K562 (cell line): Measurements from ENCODE around the gene USP27X. TPM values are rescaled to one million over a fixed set of nuclear protein-coding genes. Genes with fewer than 3 reads are reported as not detected.

Experiments used
- ARID3A ChIP-seq: IDR thresholded peaks from 2 replicates; pipeline ENCODE4 v1.6.1; 2012; ENCODE audit warnings: low read depth, low read length, improper control_type of control experiment, borderline replicate concordance
- EP300 ChIP-seq: IDR thresholded peaks from 2 replicates; pipeline ENCODE4 v1.6.1; 2012; ENCODE audit warnings: low read length, improper control_type of control experiment
- ESRRA ChIP-seq: fragments of 450-650 bp; IDR thresholded peaks from 2 replicates; pipeline ENCODE4 v1.6.1; 2014; ENCODE audit warnings: low read depth, mild to moderate bottlenecking, moderate library complexity, borderline replicate concordance
- FOXK2 ChIP-seq, 2 experiments: fragments of 450-650 bp; IDR thresholded peaks in 1 of 2; conservative IDR thresholded peaks in 1 of 2; 2 replicates each; pipeline ENCODE4 v1.6.1; 2016; ENCODE audit warnings: low read depth in 2 of 2, mild to moderate bottlenecking in 1 of 2
- HDAC2 ChIP-seq: fragments of 450-650 bp; IDR thresholded peaks from 2 replicates; pipeline ENCODE4 v1.6.1; 2016; ENCODE audit warnings: mild to moderate bottlenecking
- HDGF ChIP-seq: fragments of 450-650 bp; IDR thresholded peaks from 2 replicates; pipeline ENCODE4 v1.6.1; 2016
- MEF2A ChIP-seq: IDR thresholded peaks from 2 replicates; pipeline ENCODE4 v1.6.1; 2011; ENCODE audit warnings: low read depth, mild to moderate bottlenecking, low read length, moderate library complexity; ENCODE audit not compliant: control insufficient read depth
- PRDM10 ChIP-seq: fragments of 450-650 bp; IDR thresholded peaks from 2 replicates; pipeline ENCODE4 v1.6.1; 2018; ENCODE audit not compliant: partially characterized antibody
- SMC3 ChIP-seq: conservative IDR thresholded peaks from 2 replicates; pipeline ENCODE4 v1.6.1; 2011; ENCODE audit warnings: low read depth, low read length, improper control_type of control experiment; ENCODE audit not compliant: insufficient read depth
- TGIF2 ChIP-seq: sonication (generic); formaldehyde crosslinking; IDR thresholded peaks from 2 replicates; pipeline ENCODE4 v1.8.1; 2022; ENCODE audit warnings: mild to moderate bottlenecking, missing genetic modification reagents, moderate library complexity
- ZFPM2 ChIP-seq: fragments of 250-450 bp; sonication (Bioruptor Pico); IDR thresholded peaks from 2 replicates; pipeline ENCODE4 v1.5.1; 2022; ENCODE audit warnings: mild to moderate bottlenecking
- polyA plus RNA-seq, 8 experiments: library from polyadenylated mRNA; depleted of rRNA in 4 of 8; stranded (reverse) in 5 of 8; unstranded in 3 of 8; fragments of >200 nt; fragmentation: Nextera tagmentation in 2 of 8; fragmentation: Illumina TruSeq in 1 of 8; extraction: Ambion mirVana in 2 of 8; extraction: Trizol in 1 of 8; gene quantifications; 2 replicates each; pipeline versions ENCODE4 v1.2.1 to v1.2.3, GENCODE V29; 2011 to 2014; ENCODE audit warnings: inconsistent platforms in 1 of 8, missing spikeins in 1 of 8
- total RNA-seq, 7 experiments: library from RNA; depleted of rRNA in 6 of 7; stranded (reverse); fragments of >200 nt in 6 of 7; fragmentation: Illumina TruSeq in 2 of 7; extraction: Trizol in 2 of 7; gene quantifications; 2 replicates each; pipeline versions ENCODE4 v1.2.1 to v1.2.3, GENCODE V29; 2011 to 2021; ENCODE audit warnings: low replicate concordance in 1 of 7

Gene USP27X
- total and polyA plus RNA-seq, 9 of the 15 experiments (the other 6 are each of a cell fraction or from before 2014, with no cell fraction given), result 0.15 to 4.7 (median 1.6) TPM

GRCh38 chrX:49876750-49877149, 2.5 kb upstream of the USP27X start (continued):
- TF ChIP-seq ARID3A, result peak; percentile 79
- TF ChIP-seq FOXK2 (conservative IDR thresholded peaks at IDR 0.05 in 1 of 2, IDR thresholded peaks at IDR 0.05 in 1 of 2; ENCODE audit: low read depth in 2 of 2), result no peak
- TF ChIP-seq ZFPM2, result no peak
- no peak for TF ChIP-seq TGIF2 (CRISPR knock-in tag)
- TF ChIP-seq SMC3, result 0 out of 2 replicates have a peak, but pooled peaks have one; percentile 11
- no peak for TF ChIP-seq MEF2A
- TF ChIP-seq PRDM10, result no peak
- TF ChIP-seq HDGF, result no peak
- no peak for TF ChIP-seq EP300
- no peak for TF ChIP-seq HDAC2
- no peak for TF ChIP-seq ESRRA
- TF ChIP-seq, all 486 proteins: peak for 5
